ENCODE results near the gene ETF1.
A peak's percentile ranks its signal among the peaks of the same experiment; 100 is the strongest.
"Not testable (repeated sequence)": the region's sequence is repeated elsewhere in the genome, so short reads cannot be mapped to it uniquely, and the experiment has no call there.

Gene ETF1

DNA sequence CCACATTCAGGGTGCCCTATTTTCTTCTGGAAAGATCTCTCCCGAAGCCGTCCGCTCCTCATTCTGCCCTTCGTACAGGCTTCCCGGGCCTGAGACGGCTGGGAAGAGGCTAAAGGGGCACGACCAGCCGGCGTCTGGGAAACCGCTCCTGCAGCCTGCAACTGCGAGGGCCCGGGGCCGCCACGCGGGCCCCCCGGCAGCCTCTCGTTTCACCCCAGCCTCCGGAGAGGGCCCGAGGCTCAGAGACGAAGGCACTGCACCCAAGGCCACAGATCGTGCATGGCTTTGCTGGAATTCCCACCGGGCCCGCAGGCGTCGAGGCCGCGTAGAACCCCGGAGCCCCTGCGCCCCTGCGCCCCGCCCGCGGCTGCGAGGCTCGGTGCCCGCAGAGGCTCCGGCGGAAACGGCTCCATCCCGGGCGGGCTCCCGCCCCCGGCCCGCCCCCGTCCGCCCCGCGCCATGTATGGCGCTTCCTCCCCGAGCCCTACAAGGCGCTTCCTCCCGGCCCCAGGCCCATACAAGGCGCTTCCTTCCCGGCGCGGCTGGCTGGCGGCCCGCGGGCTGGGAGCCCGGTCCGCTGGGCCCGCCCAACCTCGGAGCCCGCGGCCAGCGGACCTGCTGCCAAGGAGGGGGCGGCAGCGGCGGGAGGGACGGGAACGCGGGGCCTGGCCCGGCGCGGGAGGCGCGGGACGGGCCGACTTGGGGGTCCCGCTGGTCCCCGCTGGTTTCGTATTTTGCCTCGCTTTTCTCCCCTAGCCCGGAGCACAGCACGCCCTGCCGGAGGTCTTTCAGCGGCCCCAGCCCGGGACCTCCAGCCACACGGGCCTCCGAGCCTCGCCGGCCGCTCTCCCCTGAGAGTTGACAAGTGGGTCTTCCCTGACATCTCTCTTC lies 51.1 kb downstream of the ETF1 start:
- ATAC-seq (peak; percentile 98), DNase-seq (ENCODE audit: low spot score in 2 of 2) (peak; percentile 66 to 85)
- Mint-ChIP-seq H3K4me3 (peak overlapping the region; percentile 80), H3K9me3 (no peaks in the 10 kb centered on the region), H3K36me3 (peaks cover 6% of the 10 kb centered on the region), H3K4me1 (peaks cover 17% of the 10 kb centered on the region), H3K27ac (peak overlapping the region; percentile 69)

DNA sequence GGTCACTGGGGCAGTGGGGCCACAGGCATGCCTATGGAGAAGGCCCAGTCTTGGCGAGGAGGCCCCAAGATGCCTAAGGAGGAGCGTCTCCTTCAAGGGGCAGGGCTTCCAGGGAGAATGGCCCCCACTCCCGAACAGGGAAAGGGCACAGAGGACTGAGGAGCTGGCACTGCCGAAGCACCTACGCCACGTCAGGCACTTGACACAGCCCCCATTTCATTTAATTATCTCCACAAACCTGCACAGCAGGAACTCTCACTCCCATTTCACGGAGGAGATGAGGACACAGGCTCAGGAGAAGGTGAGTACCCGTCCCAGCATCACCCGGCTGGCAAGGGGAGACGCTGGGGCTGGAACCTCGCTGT lies 51.8 kb downstream of the ETF1 start:
- DNase-seq (ENCODE audit: low spot score in 2 of 2) (no peak), ATAC-seq (no peak)
- Mint-ChIP-seq H3K9me3 (no peaks in the 10 kb centered on the region), H3K27ac (no peak overlapping the region), H3K36me3 (peaks cover 6% of the 10 kb centered on the region), H3K4me1 (peaks cover 17% of the 10 kb centered on the region), H3K4me3 (peak overlapping the region; percentile 39)

DNA sequence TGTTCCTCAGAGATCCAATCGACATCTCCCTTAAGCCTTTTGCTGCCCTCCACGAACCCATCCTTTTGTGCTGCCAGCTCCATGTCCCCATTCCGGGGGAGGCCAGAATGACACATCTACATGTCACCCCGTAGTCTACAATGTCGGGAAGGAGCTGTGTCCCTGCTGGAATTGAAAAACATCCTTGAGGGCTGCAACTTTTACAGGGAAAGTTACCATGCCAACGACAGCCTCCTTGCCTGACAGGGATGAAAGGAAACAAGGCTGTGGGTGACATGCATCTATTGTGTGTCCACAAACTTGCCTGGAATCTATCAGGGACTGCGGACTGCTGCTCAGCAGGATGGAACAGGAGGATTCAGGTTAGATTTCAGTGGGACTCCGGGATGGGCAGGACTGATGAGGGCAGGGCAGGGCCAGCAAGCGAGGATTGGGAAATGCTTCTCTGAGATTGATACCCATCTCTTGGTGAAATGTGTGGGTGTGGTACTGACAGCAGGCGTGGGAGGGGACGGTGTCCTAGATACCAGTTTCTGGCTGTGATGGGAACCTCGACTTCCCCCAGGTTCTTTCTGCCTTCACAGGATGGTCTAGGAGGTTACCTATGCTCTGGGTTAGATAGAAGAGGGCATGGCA lies 52.3 kb downstream of the ETF1 start:
- peak overlapping the region; percentile 39 for H3K4me3 Mint-ChIP-seq
- H3K36me3 Mint-ChIP-seq, result peaks cover 6% of the 10 kb centered on the region
- ATAC-seq, result no peak
- no peak for DNase-seq (ENCODE audit: low spot score in 2 of 2)
- no peak overlapping the region for H3K27ac Mint-ChIP-seq
- H3K4me1 Mint-ChIP-seq, result peaks cover 17% of the 10 kb centered on the region
- no peaks in the 10 kb centered on the region for H3K9me3 Mint-ChIP-seq

DNA sequence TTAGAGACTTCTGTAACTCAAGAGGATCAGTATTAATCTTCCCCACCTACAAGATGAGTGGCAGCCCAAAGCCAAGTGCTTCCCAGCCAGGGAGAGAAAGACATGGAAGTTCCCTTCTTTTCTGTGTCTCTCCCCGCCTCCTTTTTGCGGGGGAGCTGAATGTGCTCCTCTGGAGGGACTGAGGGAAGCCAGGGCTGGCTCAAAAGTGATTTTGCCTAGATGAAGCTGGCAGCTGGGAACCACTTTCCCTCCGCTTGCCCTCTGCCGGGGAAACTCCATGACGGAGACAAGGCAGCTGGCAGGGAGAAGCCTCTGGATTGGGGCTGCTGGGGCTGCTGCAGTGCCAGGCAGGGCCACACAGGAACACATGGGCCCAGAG lies 53.4 kb downstream of the ETF1 start:
- DNase-seq (ENCODE audit: low spot score in 2 of 2) (no peak), ATAC-seq (no peak)
- H3K36me3 Mint-ChIP-seq, result peaks cover 6% of the 10 kb centered on the region
- H3K27ac Mint-ChIP-seq, result no peak overlapping the region
- peaks cover 17% of the 10 kb centered on the region for H3K4me1 Mint-ChIP-seq
- H3K4me3 Mint-ChIP-seq, result no peak overlapping the region
- no peaks in the 10 kb centered on the region for H3K9me3 Mint-ChIP-seq

DNA sequence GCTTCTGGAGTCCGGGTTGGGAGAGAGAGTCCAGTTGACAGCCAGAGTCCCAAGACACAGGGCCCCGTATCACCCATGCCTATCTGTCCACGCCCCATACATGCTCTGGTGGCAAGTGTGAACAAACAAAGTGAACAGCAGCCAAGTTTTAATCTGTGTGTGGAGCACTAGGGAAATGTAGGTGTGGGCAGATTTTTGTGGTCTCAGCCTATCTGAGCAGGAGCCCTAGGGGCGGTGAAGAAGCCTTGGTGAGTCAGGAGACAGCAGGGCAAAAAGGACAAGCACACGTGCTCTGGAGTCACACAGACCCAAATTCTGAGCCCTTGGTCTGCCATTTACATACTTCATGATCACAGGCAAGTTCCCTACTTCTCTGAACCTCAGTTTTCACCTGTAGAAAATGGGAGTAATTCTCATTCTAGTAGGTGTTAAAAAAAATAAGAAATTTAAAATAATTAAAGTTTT lies 54.5 kb downstream of the ETF1 start:
- H3K4me3 Mint-ChIP-seq, result no peak overlapping the region
- DNase-seq (ENCODE audit: low spot score in 2 of 2) (no peak), ATAC-seq (peak; percentile 24)
- peaks cover 17% of the 10 kb centered on the region for H3K4me1 Mint-ChIP-seq
- no peaks in the 10 kb centered on the region for H3K9me3 Mint-ChIP-seq
- peaks cover 6% of the 10 kb centered on the region for H3K36me3 Mint-ChIP-seq
- no peak overlapping the region for H3K27ac Mint-ChIP-seq

DNA sequence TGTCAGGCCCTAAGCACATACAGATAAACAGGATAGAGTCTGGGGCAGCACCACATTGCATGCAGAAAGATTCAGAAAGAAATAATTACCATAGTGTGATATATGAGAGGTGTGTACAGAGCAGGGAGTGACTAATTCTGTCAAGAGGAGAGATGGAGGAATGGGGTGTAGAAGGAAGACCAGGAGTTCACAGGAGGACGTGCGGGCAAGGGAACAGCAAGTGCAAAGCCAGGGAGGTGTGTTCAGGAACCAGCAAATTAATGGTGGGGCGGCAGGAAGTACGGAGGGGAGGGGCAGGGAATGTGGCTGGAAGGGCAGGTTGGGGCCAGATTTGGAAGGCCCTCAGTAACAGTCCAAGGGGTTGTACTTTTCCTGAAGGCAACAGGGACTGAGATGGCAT lies 60.4 kb downstream of the ETF1 start:
- no peak overlapping the region for H3K27ac Mint-ChIP-seq
- H3K36me3 Mint-ChIP-seq, result no peaks in the 10 kb centered on the region
- H3K4me1 Mint-ChIP-seq, result no peaks in the 10 kb centered on the region
- no peak overlapping the region for H3K4me3 Mint-ChIP-seq
- DNase-seq (ENCODE audit: low spot score in 2 of 2), result no peak
- peak; percentile 24 for ATAC-seq
- H3K9me3 Mint-ChIP-seq, result no peaks in the 10 kb centered on the region

DNA sequence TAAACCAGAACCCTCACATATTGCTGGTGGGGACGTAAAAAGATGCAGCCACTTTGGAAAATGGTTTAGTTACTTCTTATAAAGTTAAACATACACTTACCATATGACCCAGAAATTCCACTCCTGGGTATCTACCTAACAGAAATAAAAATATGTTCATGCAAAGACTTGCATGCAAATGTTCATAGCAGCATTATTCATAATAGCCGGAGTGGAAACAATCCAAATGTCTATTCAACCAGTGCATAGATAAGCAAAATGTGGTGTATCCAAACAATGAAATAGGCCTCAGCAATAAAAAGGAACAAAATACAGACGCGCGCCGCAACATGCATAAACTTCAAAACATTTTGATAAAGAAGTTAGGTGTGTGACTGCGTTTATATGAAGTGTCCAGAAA lies 66.1 kb downstream of the ETF1 start:
- Mint-ChIP-seq H3K36me3 (no peaks in the 10 kb centered on the region), H3K4me3 (no peak overlapping the region), H3K9me3 (no peaks in the 10 kb centered on the region), H3K27ac (no peak overlapping the region), H3K4me1 (no peaks in the 10 kb centered on the region)
- ATAC-seq (no peak), DNase-seq (ENCODE audit: low spot score in 2 of 2) (no peak)

DNA sequence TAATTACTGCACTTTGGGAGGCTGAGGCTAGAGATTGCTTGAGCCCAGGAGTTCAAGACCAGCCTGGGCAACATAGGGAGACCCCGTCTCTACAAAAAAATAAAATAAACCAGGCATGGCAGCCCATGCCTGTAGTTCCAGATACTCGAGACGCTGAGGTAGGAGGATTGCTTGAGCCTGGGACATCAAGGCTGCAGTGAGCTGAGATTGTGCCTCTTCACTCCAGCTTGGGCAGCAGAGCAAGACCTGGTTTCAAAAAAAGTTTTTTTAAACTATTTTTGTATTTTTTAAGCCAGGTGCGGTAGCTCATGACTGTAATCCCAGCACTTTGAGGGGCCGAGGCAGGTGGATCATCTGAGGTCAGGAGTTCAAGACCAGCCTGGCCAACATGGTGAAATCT lies 69.9 kb downstream of the ETF1 start:
- not testable (repeated sequence) for ATAC-seq; DNase-seq (ENCODE audit: low spot score in 2 of 2); H3K4me3 Mint-ChIP-seq; H3K4me1 Mint-ChIP-seq; H3K27ac Mint-ChIP-seq; H3K9me3 Mint-ChIP-seq
- peaks cover 19% of the 10 kb centered on the region for H3K36me3 Mint-ChIP-seq

DNA sequence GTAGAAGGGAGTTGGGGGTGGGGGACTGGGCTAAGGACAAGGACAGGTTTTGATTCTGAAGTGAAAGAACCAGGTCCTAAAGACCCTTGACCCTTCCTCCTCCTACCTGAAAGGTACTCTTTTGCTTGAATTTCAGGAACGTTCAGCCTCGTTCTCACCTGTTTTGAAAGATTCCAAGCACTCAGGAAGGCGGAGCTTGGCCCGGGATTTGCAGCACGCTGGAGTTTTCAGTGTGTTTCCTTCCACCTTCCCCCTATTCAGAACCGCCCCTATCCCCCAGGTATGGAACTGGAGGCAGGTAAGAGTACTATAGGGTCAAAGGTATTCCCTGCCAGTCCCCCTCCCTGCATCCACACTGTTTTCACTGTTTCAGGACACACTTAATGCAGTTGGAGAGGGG lies 70.7 kb downstream of the ETF1 start:
- peaks cover 15% of the 10 kb centered on the region for H3K4me1 Mint-ChIP-seq
- peaks cover 27% of the 10 kb centered on the region for H3K36me3 Mint-ChIP-seq
- DNase-seq (ENCODE audit: low spot score in 2 of 2), result no peak
- H3K9me3 Mint-ChIP-seq, result no peaks in the 10 kb centered on the region
- H3K4me3 Mint-ChIP-seq, result no peak overlapping the region
- no peak for ATAC-seq
- no peak overlapping the region for H3K27ac Mint-ChIP-seq

DNA sequence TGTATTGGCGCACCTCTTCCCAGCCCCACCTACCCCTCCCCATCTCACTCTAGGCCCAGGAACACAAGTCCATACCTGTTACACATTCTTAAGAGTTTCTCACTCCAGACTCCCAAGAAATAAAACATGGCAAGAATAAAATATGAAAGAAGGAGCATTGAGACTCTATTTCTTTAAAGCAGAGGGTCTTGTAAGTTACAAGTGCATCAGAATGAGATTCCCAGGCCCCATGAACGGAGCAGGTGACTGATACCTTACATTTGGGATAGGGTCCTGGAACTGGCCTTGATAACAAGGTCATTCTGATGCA lies 72.0 kb downstream of the ETF1 start:
- peaks cover 40% of the 10 kb centered on the region for H3K36me3 Mint-ChIP-seq
- ATAC-seq (no peak), DNase-seq (ENCODE audit: low spot score in 2 of 2) (no peak)
- H3K9me3 Mint-ChIP-seq, result no peaks in the 10 kb centered on the region
- H3K27ac Mint-ChIP-seq, result no peak overlapping the region
- peaks cover 24% of the 10 kb centered on the region for H3K4me1 Mint-ChIP-seq
- no peak overlapping the region for H3K4me3 Mint-ChIP-seq

DNA sequence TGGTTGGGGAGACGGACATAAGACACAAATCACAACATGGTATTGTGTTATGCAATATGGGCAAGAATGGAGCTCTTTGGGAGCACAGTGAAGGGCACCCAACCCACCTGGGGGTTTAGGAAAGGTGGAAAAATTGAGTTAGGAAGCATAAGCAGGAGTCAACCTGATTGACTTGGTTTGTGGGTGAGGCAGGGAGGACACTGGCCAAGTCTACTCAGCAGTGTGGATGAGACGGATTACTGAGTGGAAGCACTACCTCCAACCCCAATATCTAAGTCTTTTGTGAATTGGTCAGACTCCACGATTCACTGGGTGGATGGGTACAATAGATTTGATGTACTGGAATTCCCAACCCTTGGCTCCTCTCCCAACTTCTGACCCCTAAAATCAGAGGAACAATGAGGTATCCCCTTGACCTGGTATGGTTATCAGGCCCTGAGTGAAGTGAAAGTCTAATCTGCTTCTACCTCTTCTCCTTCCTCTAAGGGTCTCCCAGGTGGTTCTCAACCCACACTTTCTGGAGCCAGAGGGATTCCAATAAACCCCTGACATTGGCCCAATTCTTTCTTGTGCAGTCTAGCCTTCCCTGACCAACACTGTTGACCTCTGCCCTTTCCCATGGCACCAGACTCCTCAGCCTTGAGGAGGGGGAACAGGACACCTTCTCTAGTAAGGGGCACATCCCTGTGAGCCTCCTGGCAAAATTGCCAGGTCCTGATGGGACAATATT lies 72.5 kb downstream of the ETF1 start:
- H3K27ac Mint-ChIP-seq, result peak overlapping the region; percentile 93
- H3K9me3 Mint-ChIP-seq, result no peaks in the 10 kb centered on the region
- DNase-seq (ENCODE audit: low spot score in 2 of 2) (no peak), ATAC-seq (no peak)
- peaks cover 45% of the 10 kb centered on the region for H3K36me3 Mint-ChIP-seq
- peaks cover 24% of the 10 kb centered on the region for H3K4me1 Mint-ChIP-seq
- H3K4me3 Mint-ChIP-seq, result no peak overlapping the region

DNA sequence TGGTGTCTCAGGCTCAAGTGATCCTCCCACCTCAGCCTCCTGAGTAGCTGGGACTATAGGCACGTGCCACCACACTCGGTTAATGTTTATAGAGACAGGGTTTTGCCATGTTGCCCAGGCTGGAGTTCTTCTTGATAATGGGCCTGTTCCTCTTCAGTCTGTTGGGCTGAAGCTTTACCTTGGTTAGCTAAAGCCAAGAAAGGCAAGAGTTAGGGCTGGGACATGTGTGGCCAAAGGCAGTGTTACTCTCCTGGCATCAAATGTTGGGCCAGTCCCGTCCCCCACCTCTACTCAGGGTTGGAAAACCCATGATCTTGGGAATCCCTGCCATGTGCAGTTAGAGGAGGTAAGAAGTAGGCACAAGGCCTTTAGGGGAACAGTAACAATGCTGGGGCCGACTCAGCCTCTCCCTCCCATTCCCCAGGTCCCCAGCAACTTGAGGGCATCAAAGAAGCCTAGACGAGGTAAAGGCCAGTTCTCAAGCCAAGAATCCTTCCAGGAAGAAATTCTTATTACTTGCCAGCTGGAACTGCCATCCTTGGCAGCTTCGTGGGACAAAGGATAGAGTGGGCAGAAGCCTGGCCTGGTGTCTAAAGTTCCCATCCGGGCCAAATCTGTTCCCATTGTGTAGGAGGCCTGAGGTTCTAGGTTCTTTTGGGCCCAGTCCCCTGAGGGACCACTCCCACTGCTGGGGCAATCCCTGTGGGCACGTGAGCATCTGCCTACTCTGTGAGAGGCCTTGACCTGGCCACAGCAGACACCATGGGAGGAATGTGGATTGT lies 73.3 kb downstream of the ETF1 start:
- Mint-ChIP-seq H3K27ac (peak overlapping the region; percentile 93), H3K4me1 (peaks cover 24% of the 10 kb centered on the region), H3K9me3 (no peaks in the 10 kb centered on the region), H3K36me3 (peaks cover 53% of the 10 kb centered on the region), H3K4me3 (no peak overlapping the region)
- no peak for DNase-seq (ENCODE audit: low spot score in 2 of 2)
- no peak for ATAC-seq

DNA sequence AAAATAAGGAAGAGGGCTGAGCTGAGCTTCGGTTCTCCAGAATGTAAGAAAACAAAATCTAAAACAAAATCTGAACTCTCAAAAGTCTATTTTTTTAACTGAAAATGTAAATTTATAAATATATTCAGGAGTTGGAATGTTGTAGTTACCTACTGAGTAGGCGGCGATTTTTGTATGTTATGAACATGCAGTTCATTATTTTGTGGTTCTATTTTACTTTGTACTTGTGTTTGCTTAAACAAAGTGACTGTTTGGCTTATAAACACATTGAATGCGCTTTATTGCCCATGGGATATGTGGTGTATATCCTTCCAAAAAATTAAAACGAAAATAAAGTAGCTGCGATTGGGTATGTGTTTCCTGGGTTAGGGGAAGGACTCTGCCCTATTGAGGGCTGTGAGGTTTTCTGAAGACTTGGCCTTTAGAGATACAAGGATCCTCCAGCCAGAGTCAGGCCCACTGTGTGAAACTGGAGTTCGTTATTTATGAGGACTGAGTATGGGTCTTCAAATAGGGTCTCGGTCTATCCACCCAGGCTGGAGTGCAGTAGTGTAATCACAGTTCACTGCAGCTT lies 74.0 kb downstream of the ETF1 start:
- H3K27ac Mint-ChIP-seq, result peak overlapping the region; percentile 93
- no peak for ATAC-seq
- peaks cover 59% of the 10 kb centered on the region for H3K36me3 Mint-ChIP-seq
- peak overlapping the region; percentile 84 for H3K4me3 Mint-ChIP-seq
- no peaks in the 10 kb centered on the region for H3K9me3 Mint-ChIP-seq
- DNase-seq (ENCODE audit: low spot score in 2 of 2), result no peak
- peaks cover 24% of the 10 kb centered on the region for H3K4me1 Mint-ChIP-seq

DNA sequence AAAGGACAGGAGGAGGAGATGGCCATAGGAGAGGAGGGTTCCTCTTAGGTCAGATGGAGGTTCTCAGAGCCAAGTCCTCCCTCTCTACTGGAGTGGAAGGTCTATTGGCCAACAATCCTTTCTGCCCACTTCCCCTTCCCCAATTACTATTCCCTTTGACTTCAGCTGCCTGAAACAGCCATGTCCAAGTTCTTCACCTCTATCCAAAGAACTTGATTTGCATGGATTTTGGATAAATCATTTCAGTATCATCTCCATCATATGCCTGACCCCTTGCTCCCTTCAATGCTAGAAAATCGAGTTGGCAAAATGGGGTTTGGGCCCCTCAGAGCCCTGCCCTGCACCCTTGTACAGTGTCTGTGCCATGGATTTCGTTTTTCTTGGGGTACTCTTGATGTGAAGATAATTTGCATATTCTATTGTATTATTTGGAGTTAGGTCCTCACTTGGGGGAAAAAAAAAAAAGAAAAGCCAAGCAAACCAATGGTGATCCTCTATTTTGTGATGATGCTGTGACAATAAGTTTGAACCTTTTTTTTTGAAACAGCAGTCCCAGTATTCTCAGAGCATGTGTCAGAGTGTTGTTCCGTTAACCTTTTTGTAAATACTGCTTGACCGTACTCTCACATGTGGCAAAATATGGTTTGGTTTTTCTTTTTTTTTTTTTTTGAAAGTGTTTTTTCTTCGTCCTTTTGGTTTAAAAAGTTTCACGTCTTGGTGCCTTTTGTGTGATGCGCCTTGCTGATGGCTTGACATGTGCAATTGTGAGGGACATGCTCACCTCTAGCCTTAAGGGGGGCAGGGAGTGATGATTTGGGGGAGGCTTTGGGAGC lies 74.7 kb downstream of the ETF1 start:
- ATAC-seq (no peak), DNase-seq (ENCODE audit: low spot score in 2 of 2) (no peak)
- H3K36me3 Mint-ChIP-seq, result peaks cover 65% of the 10 kb centered on the region
- peaks cover 24% of the 10 kb centered on the region for H3K4me1 Mint-ChIP-seq
- peak overlapping the region; percentile 84 for H3K4me3 Mint-ChIP-seq
- H3K27ac Mint-ChIP-seq, result peak overlapping the region; percentile 93
- H3K9me3 Mint-ChIP-seq, result no peaks in the 10 kb centered on the region
